Measurements from ENCODE around the gene KIFC1. TPM values are rescaled to one million over a fixed set of nuclear protein-coding genes. Genes with fewer than 3 reads are reported as not detected.

The KIFC1 gene
- total RNA-seq, 1 experiment from 2014 or later, result 73.8 TPM

GRCh38 chr6:33343953-33344611, 47.5 kb upstream of the KIFC1 start:
- H2AK5ac ChIP-seq (ENCODE audit: insufficient read length, low read length), result no peak overlapping the region
- H2BK20ac ChIP-seq (ENCODE audit: low read depth, low read length, poor library complexity, severe bottlenecking), result no peak overlapping the region
- no peak overlapping the region for H3K9ac ChIP-seq (ENCODE audit: extremely low read depth, insufficient read length, low read length)
- no peak overlapping the region for H3K4ac ChIP-seq (ENCODE audit: low read depth, low read length)
- no peaks in the 10 kb centered on the region for H3K79me2 ChIP-seq (ENCODE audit: insufficient read depth, low read length)
- Mint-ChIP-seq H3K27me3 (ENCODE audit: low read depth) (peaks cover 3% of the 10 kb centered on the region), H3K4me3 (no peak overlapping the region), H3K4me1 (peaks cover 13 to 15% of the 10 kb centered on the region in 2 experiments), H3K36me3 (ENCODE audit: insufficient read depth in 1 of 3, low read depth in 3 of 3) (no peaks in the 10 kb centered on the region), H3K27ac (no peak overlapping the region), H3K9me3 (no peaks in the 10 kb centered on the region)
- H3K23ac ChIP-seq (ENCODE audit: insufficient read length, low read depth, low read length), result no peak overlapping the region
- H2BK120ac ChIP-seq (ENCODE audit: low read depth, low read length, poor library complexity, severe bottlenecking), result no peak overlapping the region
- H3K56ac ChIP-seq (ENCODE audit: insufficient read length, low read depth, low read length), result no peak overlapping the region
- H2AFZ ChIP-seq (ENCODE audit: low read length), result no peak overlapping the region
- no peak overlapping the region for H2BK5ac ChIP-seq (ENCODE audit: insufficient read length, low read length)
- no peak overlapping the region for H2BK12ac ChIP-seq (ENCODE audit: insufficient read length, low read depth, low read length)
- no peaks in the 10 kb centered on the region for H3K27me3 ChIP-seq (ENCODE audit: insufficient read depth, low read length)
- H4K20me1 ChIP-seq (ENCODE audit: control insufficient read depth, insufficient read depth, insufficient read length), result no peaks in the 10 kb centered on the region
- H4K8ac ChIP-seq (replicated peaks; ENCODE audit: insufficient read length, low read depth, low read length), result no peak overlapping the region
- H3K9me3 ChIP-seq (ENCODE audit: control insufficient read depth, low read depth, low read length), result no peaks in the 10 kb centered on the region
- no peak overlapping the region for H4K91ac ChIP-seq (ENCODE audit: insufficient read length, low read depth, low read length)
- no peaks in the 10 kb centered on the region for H3K23me2 ChIP-seq (ENCODE audit: insufficient read length, low read depth, low read length, poor library complexity, severe bottlenecking)
- no peak overlapping the region for H4K5ac ChIP-seq (ENCODE audit: insufficient read length, low read depth, low read length)
- H3K14ac ChIP-seq (ENCODE audit: insufficient read depth, low read length), result no peak overlapping the region
- no peak overlapping the region for H3K18ac ChIP-seq (ENCODE audit: insufficient read length, low read depth, low read length)
- H3T11ph ChIP-seq (ENCODE audit: low read length), result no peak overlapping the region
- H3K4me1 ChIP-seq (ENCODE audit: insufficient read depth, low read length), result 0 out of 2 replicates have a peak, but pooled peaks cover 2% of the 10 kb centered on the region
- no peaks in the 10 kb centered on the region for H3K79me1 ChIP-seq (ENCODE audit: insufficient read depth, low read depth, low read length, poor library complexity, severe bottlenecking)
- no peak for TF ChIP-seq CTCF (conservative IDR thresholded peaks at IDR 0.05)
- DNase-seq, result no peak
- no peak overlapping the region for H3K4me2 ChIP-seq (ENCODE audit: insufficient read depth, insufficient read length, low read length)
- WGBS (ENCODE audit: extremely low coverage, insufficient read length, low lambda C conversion rate), result no CpG with 5 or more reads among the region's 6 CpGs
- no peak overlapping the region for H3K27ac ChIP-seq (ENCODE audit: insufficient read length, low read depth, low read length)
- no peak overlapping the region for H2BK15ac ChIP-seq (ENCODE audit: low read depth, low read length)
